HepG2 (cell line): ENCODE data around the gene NTF3. TPM values are rescaled to one million over a fixed set of nuclear protein-coding genes. Genes with fewer than 3 reads are reported as not detected.
A peak's percentile ranks its signal among the peaks of the same experiment; 100 is the strongest.

ENCODE experiments used
- ATAC-seq: fragments of 200-7000 bp; cut with Tn5 transposase; 3 replicates; pipeline ENCODE4 v1.9.1; 2020; ENCODE audit warnings: mild to moderate bottlenecking, moderate library complexity
- BruUV-seq: library from RNA; stranded (reverse); fragments of 400-500 nt; replicated peaks from 2 replicates; lab custom pipeline; 2021; lab: Mats Ljungman, UMichigan
- CTCF ChIA-PET: fragments of 300-600 bp; formaldehyde crosslinking; extraction: SDS; loops from one replicate; lab custom pipeline; 2021; ENCODE audit warnings: low total read pairs, inconsistent platforms, low intra/inter-chr PET ratio; lab: Yijun Ruan, JAX
- POLR2A ChIA-PET: fragments of 350-600 bp; sonication (Branson Sonifier 250); formaldehyde crosslinking; loops from one replicate; lab custom pipeline; 2020; ENCODE audit warnings: antibody characterized with exemption, inconsistent platforms; lab: Yijun Ruan, JAX
- DNase-seq: peaks from one replicate; pipeline ENCODE4 v3.0.0-alpha.2; 2015; ENCODE audit warnings: low spot score
- FAIRE-seq: peaks from 3 replicates; lab custom pipeline; 2011; peaks lifted over from hg19 to GRCh38; lab: Jason Lieb, UNC
- H2AFZ ChIP-seq: one replicate; pipeline ENCODE4 v1.6.1; 2011; ENCODE audit warnings: low read length, inconsistent platforms
- H3K27ac ChIP-seq: fragments of 300-600 bp; 3 replicates; pipeline ENCODE4 v1.8.0; 2011; ENCODE audit warnings: mixed run types, mild to moderate bottlenecking, mixed read lengths, low read length, inconsistent platforms; ENCODE audit not compliant: insufficient read depth; ENCODE audit errors: extremely low read length
- H3K27me3 ChIP-seq, 2 experiments: fragments of 200-600 bp in 1 of 2; 2 replicates in 1 of 2; 3 replicates in 1 of 2; pipeline versions ENCODE4 v1.6.0 to v1.8.0; 2011; ENCODE audit warnings: low read length in 2 of 2, mild to moderate bottlenecking in 2 of 2, moderate library complexity in 2 of 2, inconsistent platforms in 1 of 2; ENCODE audit not compliant: insufficient read depth in 2 of 2, control insufficient read depth in 1 of 2
- H3K36me3 ChIP-seq, 2 experiments: fragments of 200-600 bp in 1 of 2; replicated peaks in 1 of 2; 2 replicates in 1 of 2; 3 replicates in 1 of 2; pipeline versions ENCODE4 v1.5.1 to v1.8.0; 2011; ENCODE audit warnings: low read length in 2 of 2, inconsistent platforms in 1 of 2; ENCODE audit not compliant: insufficient read depth in 2 of 2, control insufficient read depth in 1 of 2
- H3K4me1 ChIP-seq: 2 replicates; pipeline ENCODE4 v1.5.1; 2012; ENCODE audit warnings: low read length, inconsistent platforms; ENCODE audit not compliant: insufficient read depth
- H3K4me2 ChIP-seq: 2 replicates; pipeline ENCODE4 v1.6.0; 2011; ENCODE audit warnings: low read depth, low read length, inconsistent platforms
- H3K4me3 ChIP-seq, 3 experiments: fragments of 200-600 bp in 1 of 3; sonication (generic), shearing (Covaris generic) in 1 of 3; replicated peaks in 1 of 3; 2 replicates each; pipeline ENCODE4 v1.5.1; 2011 to 2016; ENCODE audit warnings: low read length in 3 of 3, inconsistent platforms in 2 of 3, low read depth in 2 of 3, mild to moderate bottlenecking in 2 of 3, control low read depth in 1 of 3, mixed read lengths in 1 of 3; ENCODE audit not compliant: insufficient read depth in 1 of 3
- H3K79me2 ChIP-seq: one replicate; pipeline ENCODE4 v1.6.1; 2011; ENCODE audit warnings: low read length, inconsistent platforms; ENCODE audit not compliant: insufficient read depth
- H3K9ac ChIP-seq: 2 replicates; pipeline ENCODE4 v1.6.0; 2011; ENCODE audit warnings: mild to moderate bottlenecking, low read depth, low read length, inconsistent platforms; ENCODE audit not compliant: insufficient read depth
- H3K9me3 ChIP-seq: 2 replicates; pipeline ENCODE4 v1.5.1; 2012; ENCODE audit warnings: mild to moderate bottlenecking, low read length
- H4K20me1 ChIP-seq: 2 replicates; pipeline ENCODE4 v1.6.0; 2011; ENCODE audit warnings: inconsistent platforms, mild to moderate bottlenecking, low read length, moderate library complexity; ENCODE audit not compliant: insufficient read depth
- CEBPB ChIP-seq: IDR thresholded peaks from 2 replicates; pipeline ENCODE4 v1.6.1; 2011; ENCODE audit warnings: low read depth, low read length, improper control_type of control experiment, borderline replicate concordance
- CREB1 ChIP-seq, 2 experiments: fragments of 450-650 bp in 1 of 2; IDR thresholded peaks; 2 replicates each; pipeline ENCODE4 v1.6.1; 2016 to 2017; ENCODE audit warnings: control low read depth in 1 of 2, mild to moderate bottlenecking in 1 of 2, missing compliant biosample characterization in 1 of 2, missing genetic modification characterization in 1 of 2
- SALL2 ChIP-seq: sonication (generic); formaldehyde crosslinking; IDR thresholded peaks from 2 replicates; pipeline ENCODE4 v1.8.1; 2023; ENCODE audit warnings: mild to moderate bottlenecking, missing genetic modification reagents, inconsistent platforms
- ZNF264 ChIP-seq: sonication (generic); formaldehyde crosslinking; IDR thresholded peaks from 2 replicates; pipeline ENCODE4 v1.4.0; 2020; ENCODE audit warnings: missing genetic modification reagents
- ZNF563 ChIP-seq: sonication (generic); formaldehyde crosslinking; IDR thresholded peaks from 2 replicates; pipeline ENCODE4 v1.8.0; 2022; ENCODE audit warnings: mild to moderate bottlenecking, moderate library complexity, missing genetic modification reagents
- ZNF747 ChIP-seq: sonication (generic); formaldehyde crosslinking; IDR thresholded peaks from 2 replicates; pipeline ENCODE4 v1.8.1; 2023; ENCODE audit warnings: missing genetic modification reagents, mild to moderate bottlenecking, borderline replicate concordance
- WGBS: methylation state at CpG from one replicate; pipeline ENCODE4 v1.1.6; 2017; ENCODE audit warnings: low lambda C conversion rate; 5-methylcytosine and 5-hydroxymethylcytosine counted together
- in situ Hi-C: cut with HindIII; loops from 2 replicates; pipeline ENCODE4 v1.10.0; 2017; ENCODE audit warnings: low pct_unique_long_range_greater_than_20kb; ENCODE audit not compliant: extremely low pct_ligation_motif_present
- intact Hi-C: fragments of 100-400 bp; cut with micrococcal nuclease; formaldehyde crosslinking; loops from one replicate; pipeline ENCODE4 v1.10.0; 2022; ENCODE audit not compliant: unreplicated experiment
- polyA plus RNA-seq, 8 experiments: library from polyadenylated mRNA; depleted of rRNA in 3 of 8; stranded (reverse) in 7 of 8; unstranded in 1 of 8; fragments of >200 nt; fragmentation: Illumina TruSeq in 4 of 8; extraction: Trizol in 4 of 8; gene quantifications; 2 replicates each; pipeline versions ENCODE4 v1.2.1 to v1.2.3, GENCODE V29; 2011 to 2016; ENCODE audit warnings: low read depth in 4 of 8, missing spikeins in 1 of 8, mixed read lengths in 1 of 8; ENCODE audit not compliant: insufficient read depth in 1 of 8
- total RNA-seq, 5 experiments: library from RNA; depleted of rRNA; stranded (reverse); fragments of >200 nt; fragmentation: Illumina TruSeq; extraction: Trizol; gene quantifications; 2 replicates each; pipeline ENCODE4 v1.2.3, GENCODE V29; 2016; ENCODE audit warnings: low read depth in 1 of 5
- TF ChIP-seq, protein P1 (sequence below): sonication (generic); formaldehyde crosslinking; IDR thresholded peaks from 2 replicates; pipeline ENCODE4 v1.5.0; 2020; ENCODE audit warnings: missing genetic modification reagents
- TF ChIP-seq, protein P2 (sequence below): IDR thresholded peaks from 2 replicates; pipeline ENCODE4 v1.6.1; 2016
- TF ChIP-seq, protein P3 (sequence below): sonication (generic); formaldehyde crosslinking; IDR thresholded peaks from 2 replicates; pipeline ENCODE4 v1.4.0; 2020; ENCODE audit warnings: low read depth, missing genetic modification reagents

NTF3 gene
- total and polyA plus RNA-seq, 2 of the 13 experiments (the other 11 are each of a cell fraction or from before 2014, with no cell fraction given): not detected

DNA sequence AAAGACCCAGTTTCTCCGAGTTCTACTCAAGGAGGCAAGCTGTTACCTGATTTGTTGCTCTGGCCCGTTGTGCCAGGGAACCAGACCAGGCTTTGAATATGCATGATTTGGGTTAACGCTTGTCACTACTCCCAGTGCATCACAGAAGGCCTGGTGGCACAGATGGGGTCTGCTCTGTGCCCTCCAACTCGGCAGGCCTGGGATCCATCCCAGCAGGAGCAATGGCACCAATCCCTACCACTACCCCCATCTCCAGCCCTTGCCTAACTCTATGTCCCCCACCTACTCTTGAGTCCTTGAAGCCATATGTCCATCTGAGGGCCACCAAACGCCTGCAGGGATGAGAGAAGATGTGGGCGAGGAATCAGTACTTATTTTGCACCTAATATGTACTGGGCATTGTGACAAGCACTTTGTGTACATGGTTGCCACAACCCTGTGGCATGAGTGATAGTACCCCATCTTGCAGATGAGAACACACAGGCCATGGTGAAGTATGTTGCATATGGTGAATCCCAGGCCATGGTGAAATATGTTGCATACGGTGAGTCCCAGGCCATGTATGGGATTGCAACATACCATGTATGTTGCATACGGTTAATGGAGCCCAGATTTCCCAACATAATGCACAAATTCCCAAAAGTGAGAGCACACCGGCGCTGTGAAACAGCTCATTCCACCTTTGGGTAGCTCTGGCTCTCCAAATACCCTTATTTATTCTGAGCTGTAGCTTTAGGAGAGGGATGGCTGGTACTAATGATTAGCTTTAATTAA is 102.7 kb downstream of the NTF3 start:
- no peak overlapping the region for H3K4me3 ChIP-seq
- no peak overlapping the region for H2AFZ ChIP-seq
- no peak for ATAC-seq
- H4K20me1 ChIP-seq: no peaks in the 10 kb centered on the region
- in situ Hi-C loops: no loop called here
- FAIRE-seq: no peak
- 6% methylated on average over 9 of the region's 10 CpGs for WGBS
- no peaks in the 10 kb centered on the region for H3K27me3 ChIP-seq
- no TSS peak for BruUV-seq
- H3K9me3 ChIP-seq: no peaks in the 10 kb centered on the region
- intact Hi-C loops: no loop called here
- no peak overlapping the region for H3K9ac ChIP-seq
- no peak for DNase-seq
- TF ChIP-seq ZNF747 (CRISPR knock-in tag): no peak
- no peak for TF ChIP-seq ZNF563 (CRISPR knock-in tag)
- peak; percentile 72; the same call in 1 of the 2 replicates for TF ChIP-seq CEBPB
- CTCF ChIA-PET: no interaction called here
- no peaks in the 10 kb centered on the region for H3K79me2 ChIP-seq
- no peaks in the 10 kb centered on the region for H3K4me1 ChIP-seq
- no peak overlapping the region for H3K27ac ChIP-seq
- no peak overlapping the region for H3K4me2 ChIP-seq
- H3K36me3 ChIP-seq: no peaks in the 10 kb centered on the region
- POLR2A ChIA-PET: no interaction called here

DNA sequence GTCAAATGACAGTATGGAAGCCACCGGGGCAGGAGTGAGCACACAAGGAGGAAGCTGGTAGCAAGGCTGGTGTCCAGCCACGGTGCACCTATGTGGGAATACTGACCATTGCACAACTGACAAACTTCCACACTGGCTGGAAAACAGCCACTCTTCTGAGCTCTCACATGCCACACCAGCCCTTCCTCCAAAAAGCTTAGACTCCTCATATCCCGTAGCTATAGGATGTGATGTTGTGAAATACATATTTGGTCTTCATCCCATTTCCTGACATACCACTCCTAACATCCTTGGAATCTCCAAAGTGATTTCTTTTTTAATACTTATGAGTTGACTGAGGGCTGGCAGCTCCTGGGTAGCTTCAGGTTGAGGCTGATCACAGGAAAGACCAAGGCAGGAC is 103.6 kb downstream of the NTF3 start:
- ATAC-seq (no peak), DNase-seq (no peak), FAIRE-seq (no peak)
- intact Hi-C loops: no loop called here
- Histone ChIP-seq H3K27me3 (no peaks in the 10 kb centered on the region), H3K27ac (no peak overlapping the region), H3K36me3 (no peaks in the 10 kb centered on the region), H2AFZ (no peak overlapping the region), H3K9ac (no peak overlapping the region), H3K4me2 (no peak overlapping the region), H3K79me2 (no peaks in the 10 kb centered on the region), H3K9me3 (no peaks in the 10 kb centered on the region), H3K4me3 (no peak overlapping the region), H3K4me1 (no peaks in the 10 kb centered on the region), H4K20me1 (no peaks in the 10 kb centered on the region)
- in situ Hi-C loops: no loop called here
- BruUV-seq: no TSS peak
- POLR2A ChIA-PET: no interaction called here
- WGBS: 7% methylated on average over 3 of the region's 3 CpGs
- CTCF ChIA-PET: no interaction called here
- TF ChIP-seq, protein P1, sequence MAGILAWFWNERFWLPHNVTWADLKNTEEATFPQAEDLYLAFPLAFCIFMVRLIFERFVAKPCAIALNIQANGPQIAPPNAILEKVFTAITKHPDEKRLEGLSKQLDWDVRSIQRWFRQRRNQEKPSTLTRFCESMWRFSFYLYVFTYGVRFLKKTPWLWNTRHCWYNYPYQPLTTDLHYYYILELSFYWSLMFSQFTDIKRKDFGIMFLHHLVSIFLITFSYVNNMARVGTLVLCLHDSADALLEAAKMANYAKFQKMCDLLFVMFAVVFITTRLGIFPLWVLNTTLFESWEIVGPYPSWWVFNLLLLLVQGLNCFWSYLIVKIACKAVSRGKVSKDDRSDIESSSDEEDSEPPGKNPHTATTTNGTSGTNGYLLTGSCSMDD (CRISPR knock-in tag): no peak
- TF ChIP-seq, protein P2, sequence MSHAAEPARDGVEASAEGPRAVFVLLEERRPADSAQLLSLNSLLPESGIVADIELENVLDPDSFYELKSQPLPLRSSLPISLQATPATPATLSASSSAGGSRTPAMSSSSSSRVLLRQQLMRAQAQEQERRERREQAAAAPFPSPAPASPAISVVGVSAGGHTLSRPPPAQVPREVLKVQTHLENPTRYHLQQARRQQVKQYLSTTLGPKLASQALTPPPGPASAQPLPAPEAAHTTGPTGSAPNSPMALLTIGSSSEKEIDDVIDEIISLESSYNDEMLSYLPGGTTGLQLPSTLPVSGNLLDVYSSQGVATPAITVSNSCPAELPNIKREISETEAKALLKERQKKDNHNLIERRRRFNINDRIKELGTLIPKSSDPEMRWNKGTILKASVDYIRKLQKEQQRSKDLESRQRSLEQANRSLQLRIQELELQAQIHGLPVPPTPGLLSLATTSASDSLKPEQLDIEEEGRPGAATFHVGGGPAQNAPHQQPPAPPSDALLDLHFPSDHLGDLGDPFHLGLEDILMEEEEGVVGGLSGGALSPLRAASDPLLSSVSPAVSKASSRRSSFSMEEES: no peak
- TF ChIP-seq ZNF264: no peak
- TF ChIP-seq, protein P3, sequence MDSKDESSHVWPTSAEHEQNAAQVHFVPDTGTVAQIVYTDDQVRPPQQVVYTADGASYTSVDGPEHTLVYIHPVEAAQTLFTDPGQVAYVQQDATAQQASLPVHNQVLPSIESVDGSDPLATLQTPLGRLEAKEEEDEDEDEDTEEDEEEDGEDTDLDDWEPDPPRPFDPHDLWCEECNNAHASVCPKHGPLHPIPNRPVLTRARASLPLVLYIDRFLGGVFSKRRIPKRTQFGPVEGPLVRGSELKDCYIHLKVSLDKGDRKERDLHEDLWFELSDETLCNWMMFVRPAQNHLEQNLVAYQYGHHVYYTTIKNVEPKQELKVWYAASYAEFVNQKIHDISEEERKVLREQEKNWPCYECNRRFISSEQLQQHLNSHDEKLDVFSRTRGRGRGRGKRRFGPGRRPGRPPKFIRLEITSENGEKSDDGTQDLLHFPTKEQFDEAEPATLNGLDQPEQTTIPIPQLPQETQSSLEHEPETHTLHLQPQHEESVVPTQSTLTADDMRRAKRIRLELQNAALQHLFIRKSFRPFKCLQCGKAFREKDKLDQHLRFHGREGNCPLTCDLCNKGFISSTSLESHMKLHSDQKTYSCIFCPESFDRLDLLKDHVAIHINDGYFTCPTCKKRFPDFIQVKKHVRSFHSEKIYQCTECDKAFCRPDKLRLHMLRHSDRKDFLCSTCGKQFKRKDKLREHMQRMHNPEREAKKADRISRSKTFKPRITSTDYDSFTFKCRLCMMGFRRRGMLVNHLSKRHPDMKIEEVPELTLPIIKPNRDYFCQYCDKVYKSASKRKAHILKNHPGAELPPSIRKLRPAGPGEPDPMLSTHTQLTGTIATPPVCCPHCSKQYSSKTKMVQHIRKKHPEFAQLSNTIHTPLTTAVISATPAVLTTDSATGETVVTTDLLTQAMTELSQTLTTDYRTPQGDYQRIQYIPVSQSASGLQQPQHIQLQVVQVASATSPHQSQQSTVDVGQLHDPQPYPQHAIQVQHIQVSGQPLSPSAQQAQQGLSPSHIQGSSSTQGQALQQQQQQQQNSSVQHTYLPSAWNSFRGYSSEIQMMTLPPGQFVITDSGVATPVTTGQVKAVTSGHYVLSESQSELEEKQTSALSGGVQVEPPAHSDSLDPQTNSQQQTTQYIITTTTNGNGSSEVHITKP (CRISPR knock-in tag): no peak
- TF ChIP-seq CREB1 (IDR thresholded peaks at IDR 0.05): no peak
- no peak for TF ChIP-seq CREB1 (CRISPR knock-in tag; IDR thresholded peaks at IDR 0.05)
- no peak for TF ChIP-seq SALL2 (CRISPR knock-in tag)
